Astrocyte (in vitro differentiated cells and primary cell): ENCODE measurements around the gene ABCG8.

Source experiments
- EZH2 ChIP-seq: IDR thresholded peaks from 2 replicates; pipeline ENCODE4 v1.6.1; 2012; ENCODE audit warnings: mild to moderate bottlenecking, low read length, inconsistent platforms; ENCODE audit not compliant: insufficient read depth
- TF ChIP-seq, protein P1 (sequence below): IDR thresholded peaks from 2 replicates; pipeline ENCODE4 v1.5.1; 2011; ENCODE audit warnings: low read depth, mild to moderate bottlenecking, inconsistent platforms, low read length, moderate library complexity; ENCODE audit not compliant: insufficient read depth

GRCh38 chr2:43802135-43802534 is 36.6 kb upstream of the ABCG8 start:
- TF ChIP-seq, protein P1, sequence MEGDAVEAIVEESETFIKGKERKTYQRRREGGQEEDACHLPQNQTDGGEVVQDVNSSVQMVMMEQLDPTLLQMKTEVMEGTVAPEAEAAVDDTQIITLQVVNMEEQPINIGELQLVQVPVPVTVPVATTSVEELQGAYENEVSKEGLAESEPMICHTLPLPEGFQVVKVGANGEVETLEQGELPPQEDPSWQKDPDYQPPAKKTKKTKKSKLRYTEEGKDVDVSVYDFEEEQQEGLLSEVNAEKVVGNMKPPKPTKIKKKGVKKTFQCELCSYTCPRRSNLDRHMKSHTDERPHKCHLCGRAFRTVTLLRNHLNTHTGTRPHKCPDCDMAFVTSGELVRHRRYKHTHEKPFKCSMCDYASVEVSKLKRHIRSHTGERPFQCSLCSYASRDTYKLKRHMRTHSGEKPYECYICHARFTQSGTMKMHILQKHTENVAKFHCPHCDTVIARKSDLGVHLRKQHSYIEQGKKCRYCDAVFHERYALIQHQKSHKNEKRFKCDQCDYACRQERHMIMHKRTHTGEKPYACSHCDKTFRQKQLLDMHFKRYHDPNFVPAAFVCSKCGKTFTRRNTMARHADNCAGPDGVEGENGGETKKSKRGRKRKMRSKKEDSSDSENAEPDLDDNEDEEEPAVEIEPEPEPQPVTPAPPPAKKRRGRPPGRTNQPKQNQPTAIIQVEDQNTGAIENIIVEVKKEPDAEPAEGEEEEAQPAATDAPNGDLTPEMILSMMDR: no peak
- TF ChIP-seq EZH2: no peak
